GM23338 (cell line): ENCODE data around the gene ZNF488. TPM values are rescaled to one million over a fixed set of nuclear protein-coding genes. Genes with fewer than 3 reads are reported as not detected.

Experiments
- ATAC-seq: fragments of 200-7000 bp; cut with Tn5 transposase; 3 replicates; pipeline ENCODE4 v1.9.1; 2020
- DNase-seq: peaks from one replicate; pipeline ENCODE4 v3.0.0-alpha.2; 2015; ENCODE audit warnings: low spot score
- H2AFZ ChIP-seq: fragments of 200-600 bp; sonication (generic); 2 replicates; pipeline ENCODE4 v1.8.0; 2016; ENCODE audit warnings: antibody characterized with exemption, mild to moderate bottlenecking, moderate library complexity
- H3F3A ChIP-seq: fragments of 200-600 bp; sonication (generic); replicated peaks from 2 replicates; pipeline ENCODE4 v1.8.0; 2017; ENCODE audit warnings: antibody characterized with exemption, mixed run types, low read depth
- H3K27ac ChIP-seq: fragments of 200-600 bp; sonication (generic); 2 replicates; pipeline ENCODE4 v1.6.1; 2016; ENCODE audit warnings: low read depth
- H3K27me3 ChIP-seq: fragments of 200-600 bp; sonication (generic); 2 replicates; pipeline ENCODE4 v1.8.0; 2016; ENCODE audit warnings: mild to moderate bottlenecking, mixed run types, moderate library complexity; ENCODE audit not compliant: insufficient read depth
- H3K36me3 ChIP-seq: fragments of 200-600 bp; sonication (generic); 2 replicates; pipeline ENCODE4 v1.8.0; 2016; ENCODE audit warnings: mild to moderate bottlenecking; ENCODE audit not compliant: insufficient read depth
- H3K4me1 ChIP-seq: fragments of 200-600 bp; sonication (generic); 2 replicates; pipeline ENCODE4 v1.8.0; 2016; ENCODE audit warnings: mild to moderate bottlenecking, moderate library complexity; ENCODE audit not compliant: insufficient read depth
- H3K4me2 ChIP-seq: fragments of 200-600 bp; sonication (generic); 2 replicates; pipeline ENCODE4 v1.7.1; 2017; ENCODE audit warnings: mixed run types
- H3K4me3 ChIP-seq: fragments of 200-600 bp; sonication (generic); 2 replicates; pipeline ENCODE4 v1.6.1; 2016; ENCODE audit warnings: mixed run types
- H3K79me2 ChIP-seq: fragments of 200-600 bp; sonication (generic); replicated peaks from 2 replicates; pipeline ENCODE4 v1.8.0; 2017; ENCODE audit warnings: mild to moderate bottlenecking; ENCODE audit not compliant: insufficient read depth
- H3K9me2 ChIP-seq: fragments of 200-600 bp; sonication (generic); 2 replicates; pipeline ENCODE4 v1.8.0; 2017; ENCODE audit not compliant: insufficient read depth
- H4K20me1 ChIP-seq: fragments of 200-600 bp; sonication (generic); replicated peaks from 2 replicates; pipeline ENCODE4 v1.8.0; 2017; ENCODE audit warnings: mild to moderate bottlenecking; ENCODE audit not compliant: insufficient read depth
- H3K27ac Mint-ChIP-seq: 2 replicates; pipeline ENCODE4 v1.8.0; 2020; ENCODE audit warnings: inconsistent platforms, mild to moderate bottlenecking, moderate library complexity, mixed read lengths
- H3K27me3 Mint-ChIP-seq: 3 replicates; pipeline ENCODE4 v1.8.0; 2022; ENCODE audit warnings: low read depth, mild to moderate bottlenecking, moderate library complexity, mixed read lengths, inconsistent platforms; ENCODE audit not compliant: insufficient read depth, poor library complexity
- H3K36me3 Mint-ChIP-seq: 3 replicates; pipeline ENCODE4 v1.8.0; 2021; ENCODE audit warnings: low read depth, mild to moderate bottlenecking, inconsistent platforms, moderate library complexity, mixed read lengths
- H3K4me1 Mint-ChIP-seq: 3 replicates; pipeline ENCODE4 v1.8.0; 2020; ENCODE audit warnings: mild to moderate bottlenecking, inconsistent platforms, mixed read lengths
- H3K4me3 Mint-ChIP-seq: 3 replicates; pipeline ENCODE4 v1.8.0; 2021; ENCODE audit warnings: moderate library complexity, mild to moderate bottlenecking, inconsistent platforms, mixed read lengths
- H3K9me3 Mint-ChIP-seq: 3 replicates; pipeline ENCODE4 v1.8.0; 2020; ENCODE audit warnings: moderate library complexity, mild to moderate bottlenecking, inconsistent platforms, mixed read lengths
- CREB1 ChIP-seq: fragments of 250-450 bp; sonication (Bioruptor Pico); IDR thresholded peaks from 2 replicates; pipeline ENCODE4 v1.5.0; 2020; ENCODE audit warnings: low read depth, mild to moderate bottlenecking, moderate library complexity
- EZH2 ChIP-seq: fragments of 200-600 bp; sonication (generic); IDR thresholded peaks from one replicate; pipeline ENCODE4 v1.8.0; 2017; ENCODE audit warnings: antibody characterized with exemption, mild to moderate bottlenecking, low read depth; ENCODE audit not compliant: unreplicated experiment
- NANOG ChIP-seq: IDR thresholded peaks from 2 replicates; pipeline ENCODE4 v1.6.1; 2016; ENCODE audit warnings: antibody characterized with exemption, borderline replicate concordance
- POLR2AphosphoS5 ChIP-seq: IDR thresholded peaks from 2 replicates; pipeline ENCODE4 v1.6.1; 2016; ENCODE audit warnings: antibody characterized with exemption, low read depth
- STAT1 ChIP-seq: IDR thresholded peaks from one replicate; pipeline ENCODE4 v1.6.1; 2016; ENCODE audit warnings: antibody characterized with exemption; ENCODE audit not compliant: unreplicated experiment
- ZNF114 ChIP-seq: fragments of 250-450 bp; sonication (Bioruptor Pico); IDR thresholded peaks from 2 replicates; pipeline ENCODE4 v1.5.0; 2020; ENCODE audit warnings: mild to moderate bottlenecking, moderate library complexity
- ZNF331 ChIP-seq: fragments of 250-450 bp; sonication (Bioruptor Pico); IDR thresholded peaks from 2 replicates; pipeline ENCODE4 v1.5.0; 2020; ENCODE audit warnings: low read depth, mild to moderate bottlenecking, moderate library complexity
- ZNF462 ChIP-seq: fragments of 250-450 bp; sonication (Bioruptor Pico); IDR thresholded peaks from 2 replicates; pipeline ENCODE4 v1.5.0; 2020; ENCODE audit warnings: mild to moderate bottlenecking, moderate library complexity
- polyA plus RNA-seq: library from polyadenylated mRNA; unstranded; fragments of >200 nt; fragmentation: Nextera tagmentation; extraction: Ambion mirVana; gene quantifications from 2 replicates; pipeline ENCODE4 v1.2.1, GENCODE V29; 2016
- total RNA-seq: library from RNA; depleted of rRNA; stranded (reverse); fragments of >200 nt; shearing (Covaris generic); gene quantifications from 2 replicates; pipeline ENCODE4 v1.2.3, GENCODE V29; 2014

ZNF488 gene
- total and polyA plus RNA-seq, 2 experiments from 2014 or later = 2.5 to 5.2 TPM

- TF ChIP-seq POLR2AphosphoS5 (no peak), ZNF462 (CRISPR knock-in tag) (no peak)
Observed at GRCh38 chr10:47325303-47326291, 58.5 kb downstream of the ZNF488 start (continued).

- Histone ChIP-seq H3K79me2 (no peaks in the 10 kb centered on the region), H3F3A (no peaks in the 10 kb centered on the region), H3K27me3 (no peaks in the 10 kb centered on the region), H3K4me3 (no peak overlapping the region), H2AFZ (no peak overlapping the region), H3K27ac (no peak overlapping the region), H3K4me2 (no peak overlapping the region), H3K4me1 (no peaks in the 10 kb centered on the region), H3K9me2 (0 out of 2 replicates have a peak, but pooled peaks cover 4% of the 10 kb centered on the region), H3K36me3 (no peaks in the 10 kb centered on the region), H4K20me1 (no peaks in the 10 kb centered on the region)
- DNase-seq (no peak), ATAC-seq (no peak)
- H3K4me3 Mint-ChIP-seq = no peak overlapping the region
- H3K36me3 Mint-ChIP-seq = no peaks in the 10 kb centered on the region
- H3K4me1 Mint-ChIP-seq = no peaks in the 10 kb centered on the region
- no peak overlapping the region for H3K27ac Mint-ChIP-seq
- H3K9me3 Mint-ChIP-seq = no peaks in the 10 kb centered on the region
- H3K27me3 Mint-ChIP-seq = peaks cover 1% of the 10 kb centered on the region
- TF ChIP-seq EZH2 = no peak
- no peak for TF ChIP-seq ZNF114 (CRISPR knock-in tag)
- TF ChIP-seq NANOG = no peak
- TF ChIP-seq STAT1 = no peak
- no peak for TF ChIP-seq ZNF331
- no peak for TF ChIP-seq CREB1 (CRISPR knock-in tag)
Observed at GRCh38 chr10:47323636-47324296, 60.3 kb downstream of the ZNF488 start.
